Body of pancreas (tissue), 4 donors: Measurements from ENCODE around the gene CACNA1S. TPM values are rescaled to one million over a fixed set of nuclear protein-coding genes. Genes with fewer than 3 reads are reported as not detected.

Source experiments
- ATAC-seq: fragments of 150-250 bp; one replicate; pipeline ENCODE4 v1.9.1; 2016
- DNase-seq, 4 donors: peaks; one replicate each; pipeline ENCODE4 v3.0.0-alpha.2; 2019
- H3K27ac ChIP-seq, 4 donors: fragments of 200-600 bp; sonication (generic); 1 replicate in 3 of 4; 2 replicates in 1 of 4; pipeline versions ENCODE4 v1.5.1 to v1.6.1; 2016 to 2019; ENCODE audit warnings: mild to moderate bottlenecking in 1 of 4, mixed read lengths in 1 of 4, moderate library complexity in 1 of 4
- H3K27me3 ChIP-seq, 2 donors: fragments of 200-600 bp; sonication (generic); one replicate each; pipeline ENCODE4 v1.6.0; 2016; ENCODE audit warnings: mild to moderate bottlenecking in 1 of 2
- H3K36me3 ChIP-seq, 2 donors: fragments of 200-600 bp; sonication (generic); replicated peaks in 1 of 2; 2 replicates each; pipeline ENCODE4 v1.5.1; 2016; ENCODE audit warnings: low read depth in 2 of 2; ENCODE audit not compliant: insufficient read depth in 1 of 2
- H3K4me1 ChIP-seq: fragments of 200-600 bp; sonication (generic); one replicate; pipeline ENCODE4 v1.6.0; 2016
- H3K4me3 ChIP-seq, 2 donors: fragments of 200-600 bp; sonication (generic); 1 replicate in 1 of 2; 2 replicates in 1 of 2; pipeline ENCODE4 v1.5.1; 2016 to 2019
- H3K9me3 ChIP-seq, 3 donors: fragments of 200-600 bp; sonication (generic); 1 replicate in 2 of 3; 2 replicates in 1 of 3; pipeline ENCODE4 v1.5.1; 2016
- POLR2A ChIP-seq, 3 donors: fragments of 450-650 bp; IDR thresholded peaks; one replicate each; pipeline ENCODE4 v1.6.1; 2016; ENCODE audit warnings: antibody characterized with exemption in 3 of 3, mild to moderate bottlenecking in 2 of 3
- WGBS, 2 donors: methylation state at CpG; one replicate each; pipeline ENCODE4 v1.1.5; 2017; 5-methylcytosine and 5-hydroxymethylcytosine counted together
- intact Hi-C: fragments of 100-400 bp; cut with DNase I; formaldehyde crosslinking; loops from one replicate; pipeline ENCODE4 v1.15.1; 2023
- total RNA-seq, 2 donors: library from RNA; depleted of rRNA; stranded (reverse); fragments of >200 nt; gene quantifications; one replicate each; pipeline ENCODE4 v1.1.0, GENCODE V29; 2016
- TF ChIP-seq, protein P1 (sequence below), 7 experiments: fragments of 450-650 bp in 4 of 7; fragments of 200-600 bp in 3 of 7; sonication (generic) in 3 of 7; IDR thresholded peaks; one replicate each; pipeline ENCODE4 v1.5.1; 2016 to 2019; ENCODE audit warnings: antibody characterized with exemption in 7 of 7

Gene CACNA1S
- total RNA-seq, 2 donors from 2014 or later: under 0.01 TPM; not detected in 1

- no peak for TF ChIP-seq POLR2A (IDR thresholded peaks at IDR 0.05)
- TF ChIP-seq, protein P1, sequence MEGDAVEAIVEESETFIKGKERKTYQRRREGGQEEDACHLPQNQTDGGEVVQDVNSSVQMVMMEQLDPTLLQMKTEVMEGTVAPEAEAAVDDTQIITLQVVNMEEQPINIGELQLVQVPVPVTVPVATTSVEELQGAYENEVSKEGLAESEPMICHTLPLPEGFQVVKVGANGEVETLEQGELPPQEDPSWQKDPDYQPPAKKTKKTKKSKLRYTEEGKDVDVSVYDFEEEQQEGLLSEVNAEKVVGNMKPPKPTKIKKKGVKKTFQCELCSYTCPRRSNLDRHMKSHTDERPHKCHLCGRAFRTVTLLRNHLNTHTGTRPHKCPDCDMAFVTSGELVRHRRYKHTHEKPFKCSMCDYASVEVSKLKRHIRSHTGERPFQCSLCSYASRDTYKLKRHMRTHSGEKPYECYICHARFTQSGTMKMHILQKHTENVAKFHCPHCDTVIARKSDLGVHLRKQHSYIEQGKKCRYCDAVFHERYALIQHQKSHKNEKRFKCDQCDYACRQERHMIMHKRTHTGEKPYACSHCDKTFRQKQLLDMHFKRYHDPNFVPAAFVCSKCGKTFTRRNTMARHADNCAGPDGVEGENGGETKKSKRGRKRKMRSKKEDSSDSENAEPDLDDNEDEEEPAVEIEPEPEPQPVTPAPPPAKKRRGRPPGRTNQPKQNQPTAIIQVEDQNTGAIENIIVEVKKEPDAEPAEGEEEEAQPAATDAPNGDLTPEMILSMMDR (IDR thresholded peaks at IDR 0.05): no peak
- no peaks in the 10 kb centered on the region for H3K27me3 ChIP-seq
- peaks cover 5 to 28% of the 10 kb centered on the region in 2 donors for H3K36me3 ChIP-seq
- no peak for DNase-seq
- intact Hi-C loops: loop anchor here (5.0 kb wide), 1 partner anchor 35 kb away; no protein-coding TSS in a partner anchor
- 82 to 85% methylated on average over 15 to 17 of the region's 17 CpGs for WGBS, 2 donors
- peaks cover 6% of the 10 kb centered on the region for H3K4me1 ChIP-seq
- no peak for ATAC-seq
- H3K4me3 ChIP-seq: no peak overlapping the region
- H3K27ac ChIP-seq: no peak overlapping the region
- no peaks in the 10 kb centered on the region for H3K9me3 ChIP-seq
Observed at GRCh38 chr1:201146626-201147390, 34.6 kb upstream of the CACNA1S start.

GRCh38 chr1:201145816-201146215, 33.6 kb upstream of the CACNA1S start:
- Histone ChIP-seq H3K36me3 (peaks cover 5 to 24% of the 10 kb centered on the region in 2 donors), H3K27ac (no peak overlapping the region), H3K9me3 (no peaks in the 10 kb centered on the region), H3K4me3 (no peak overlapping the region), H3K27me3 (no peaks in the 10 kb centered on the region), H3K4me1 (peaks cover 6% of the 10 kb centered on the region)
- WGBS, 2 donors: 78 to 91% methylated on average over 7 of the region's 7 CpGs
- intact Hi-C loops: loop anchor here (5.0 kb wide), 1 partner anchor 36 kb away; no protein-coding TSS in a partner anchor
- no peak for ATAC-seq
- DNase-seq: no peak
- TF ChIP-seq POLR2A (IDR thresholded peaks at IDR 0.05): no peak
- TF ChIP-seq, protein P1 (IDR thresholded peaks at IDR 0.05): no peak

GRCh38 chr1:201145132-201145531, 32.9 kb upstream of the CACNA1S start:
- Histone ChIP-seq H3K36me3 (peaks cover 5 to 24% of the 10 kb centered on the region in 2 donors), H3K9me3 (no peaks in the 10 kb centered on the region), H3K4me3 (no peak overlapping the region), H3K27ac (no peak overlapping the region), H3K27me3 (no peaks in the 10 kb centered on the region), H3K4me1 (peaks cover 6% of the 10 kb centered on the region)
- 79 to 89% methylated on average over 3 of the region's 3 CpGs for WGBS, 2 donors
- intact Hi-C loops: loop anchor here (5.0 kb wide), 1 partner anchor 37 kb away; no protein-coding TSS in a partner anchor
- DNase-seq: no peak
- no peak for ATAC-seq
- no peak for TF ChIP-seq POLR2A (IDR thresholded peaks at IDR 0.05)
- TF ChIP-seq, protein P1 (IDR thresholded peaks at IDR 0.05): no peak

DNA sequence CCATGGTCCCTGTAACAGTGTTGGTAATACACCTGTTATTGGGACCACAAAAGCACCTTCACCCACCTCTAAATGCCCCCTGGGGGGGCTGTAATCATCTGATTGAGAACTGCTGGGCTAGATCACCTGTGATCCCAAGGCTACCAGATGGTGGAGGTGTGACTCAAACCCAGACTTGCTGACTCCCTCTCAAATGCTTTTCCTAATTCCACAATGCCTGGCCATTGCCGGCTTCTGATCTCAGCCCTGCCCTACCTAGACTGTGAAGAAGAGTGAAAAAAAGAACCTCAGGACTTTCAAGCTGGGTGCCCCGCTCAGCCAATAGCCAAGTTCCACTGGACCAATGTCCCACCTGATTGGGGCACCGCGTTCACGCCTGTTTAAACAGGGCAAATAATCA, 32.5 kb upstream of the CACNA1S start:
- Histone ChIP-seq H3K4me1 (peaks cover 2% of the 10 kb centered on the region), H3K4me3 (no peak overlapping the region), H3K9me3 (no peaks in the 10 kb centered on the region), H3K27me3 (no peaks in the 10 kb centered on the region), H3K36me3 (peaks cover 5 to 24% of the 10 kb centered on the region in 2 donors), H3K27ac (no peak overlapping the region)
- WGBS, 2 donors: 78 to 79% methylated on average over 5 of the region's 5 CpGs
- intact Hi-C loops: loop anchor here (5.0 kb wide), 1 partner anchor 38 kb away; no protein-coding TSS in a partner anchor
- DNase-seq (no peak), ATAC-seq (no peak)
- TF ChIP-seq POLR2A (IDR thresholded peaks at IDR 0.05): no peak
- TF ChIP-seq, protein P1 (IDR thresholded peaks at IDR 0.05): no peak
